OCI-LY3 (cell line): Measurements from ENCODE around the gene TMEM53.

ENCODE experiments used
- H2AFZ ChIP-seq: fragments of 200-600, 300-600 bp; shearing (Covaris generic); 2 replicates; pipeline ENCODE4 v1.6.0; 2014; ENCODE audit warnings: antibody characterized with exemption, low read depth, low read length
- H3K27ac ChIP-seq: fragments of 200-600, 300-600 bp; sonication (generic); 2 replicates; pipeline ENCODE4 v1.5.1; 2014; ENCODE audit warnings: mild to moderate bottlenecking, low read length, moderate library complexity, mixed read lengths
- H3K27me3 ChIP-seq: fragments of 200-600, 300-600 bp; sonication (generic); 2 replicates; pipeline ENCODE4 v1.6.1; 2014; ENCODE audit warnings: low read depth, low read length, mixed read lengths
- H3K36me3 ChIP-seq: fragments of 200-600, 300-600 bp; sonication (generic); replicated peaks from 2 replicates; pipeline ENCODE3; 2014; ENCODE audit warnings: low read depth, low read length, mixed read lengths
- H3K4me1 ChIP-seq: fragments of 300-600, 200-600 bp; sonication (generic); 2 replicates; pipeline ENCODE4 v1.6.1; 2014; ENCODE audit warnings: low read length, mixed read lengths
- H3K4me2 ChIP-seq: fragments of 200-600, 300-600 bp; sonication (generic); 2 replicates; pipeline ENCODE4 v1.6.1; 2014; ENCODE audit warnings: low read length, mixed read lengths
- H3K4me3 ChIP-seq: fragments of 300-600, 200-600 bp; sonication (generic); 2 replicates; pipeline ENCODE4 v1.5.1; 2014; ENCODE audit warnings: antibody characterized with exemption, mild to moderate bottlenecking, low read length, moderate library complexity
- H3K79me2 ChIP-seq: fragments of 300-600, 200-600 bp; shearing (Covaris generic); 2 replicates; pipeline ENCODE4 v1.6.1; 2014; ENCODE audit warnings: mild to moderate bottlenecking, low read length, mixed read lengths
- H3K9ac ChIP-seq: fragments of 300-600, 200-600 bp; shearing (Covaris generic); 2 replicates; pipeline ENCODE4 v1.6.0; 2014; ENCODE audit warnings: mild to moderate bottlenecking, low read length, moderate library complexity
- H3K9me3 ChIP-seq: fragments of 200-600, 300-600 bp; shearing (Covaris generic); 2 replicates; pipeline ENCODE4 v1.6.1; 2014; ENCODE audit warnings: low read length, mixed read lengths; ENCODE audit not compliant: insufficient read depth
- H4K20me1 ChIP-seq: fragments of 200-600, 300-600 bp; sonication (generic); 2 replicates; pipeline ENCODE4 v1.6.1; 2016; ENCODE audit warnings: low read length, mixed read lengths; ENCODE audit not compliant: insufficient read depth
- CTCF ChIP-seq: fragments of 200-600, 300-600 bp; sonication (generic); IDR thresholded peaks from 2 replicates; pipeline ENCODE4 v1.5.1; 2014; ENCODE audit warnings: antibody characterized with exemption, low read length, low read depth
- EZH2phosphoT487 ChIP-seq: fragments of 200-600 bp; shearing (Covaris generic); IDR thresholded peaks from 2 replicates; pipeline ENCODE4 v1.6.1; 2018; ENCODE audit warnings: antibody characterized with exemption, mixed run types, low read depth

TMEM53 gene

GRCh38 chr1:44649788-44650158, 24.5 kb downstream of the TMEM53 start:
- Histone ChIP-seq H3K79me2 (no peaks in the 10 kb centered on the region), H4K20me1 (no peaks in the 10 kb centered on the region), H3K27me3 (no peaks in the 10 kb centered on the region), H3K4me2 (no peak overlapping the region), H3K4me3 (no peak overlapping the region), H3K36me3 (no peaks in the 10 kb centered on the region), H3K9ac (no peak overlapping the region), H3K9me3 (no peaks in the 10 kb centered on the region), H3K4me1 (no peaks in the 10 kb centered on the region), H2AFZ (no peak overlapping the region), H3K27ac (no peak overlapping the region)
- TF ChIP-seq EZH2phosphoT487, result no peak

DNA sequence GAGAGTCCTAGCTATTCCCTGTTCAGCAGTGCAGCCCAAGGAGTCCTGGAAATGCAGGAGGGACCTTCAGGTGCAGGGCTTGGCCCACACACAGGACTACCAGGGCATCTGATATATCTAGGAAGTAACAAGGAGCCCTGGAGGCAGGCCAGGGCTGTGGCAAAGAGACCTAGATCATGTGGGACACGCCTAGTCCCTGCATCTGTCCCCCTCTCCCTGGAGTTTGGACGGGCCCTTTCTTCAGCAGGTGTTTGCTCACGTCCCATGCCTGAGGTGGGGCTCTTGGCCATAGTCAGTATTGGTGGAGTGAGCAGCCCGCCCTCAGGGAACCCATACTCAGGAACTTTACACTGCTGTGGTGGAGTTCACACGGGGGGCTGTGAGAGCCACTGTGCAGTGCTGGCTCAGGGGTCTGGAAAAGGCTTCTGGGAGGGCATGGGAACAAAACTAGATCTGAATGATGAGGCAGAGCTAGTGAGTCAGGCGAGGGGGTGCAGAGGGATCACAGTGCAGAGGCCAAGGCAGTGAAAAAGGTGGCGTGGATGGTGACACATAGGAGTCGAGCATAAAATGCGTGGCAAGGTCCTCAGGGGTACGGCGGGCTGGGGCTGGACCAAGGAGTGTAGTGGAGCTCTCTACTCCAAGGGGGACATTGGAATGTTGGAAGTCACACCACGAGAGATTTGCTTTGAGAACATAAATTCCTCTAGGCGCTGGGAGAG, 25.6 kb downstream of the TMEM53 start:
- TF ChIP-seq EZH2phosphoT487 (no peak), CTCF (no peak)
- no peaks in the 10 kb centered on the region for H3K4me1 ChIP-seq
- no peak overlapping the region for H3K4me3 ChIP-seq
- H4K20me1 ChIP-seq, result no peaks in the 10 kb centered on the region
- H3K36me3 ChIP-seq, result no peaks in the 10 kb centered on the region
- H3K9ac ChIP-seq, result no peak overlapping the region
- no peak overlapping the region for H3K4me2 ChIP-seq
- H3K9me3 ChIP-seq, result no peaks in the 10 kb centered on the region
- no peak overlapping the region for H2AFZ ChIP-seq
- no peaks in the 10 kb centered on the region for H3K27me3 ChIP-seq
- no peak overlapping the region for H3K27ac ChIP-seq
- no peaks in the 10 kb centered on the region for H3K79me2 ChIP-seq

GRCh38 chr1:44647896-44648295, 26.4 kb downstream of the TMEM53 start:
- H3K4me1 ChIP-seq, result no peaks in the 10 kb centered on the region
- no peaks in the 10 kb centered on the region for H3K9me3 ChIP-seq
- no peaks in the 10 kb centered on the region for H3K36me3 ChIP-seq
- no peaks in the 10 kb centered on the region for H4K20me1 ChIP-seq
- H3K9ac ChIP-seq, result no peak overlapping the region
- H3K27ac ChIP-seq, result no peak overlapping the region
- TF ChIP-seq EZH2phosphoT487 (no peak), CTCF (no peak)
- no peaks in the 10 kb centered on the region for H3K27me3 ChIP-seq
- no peak overlapping the region for H3K4me2 ChIP-seq
- H2AFZ ChIP-seq, result no peak overlapping the region
- H3K79me2 ChIP-seq, result no peaks in the 10 kb centered on the region
- H3K4me3 ChIP-seq, result no peak overlapping the region

DNA sequence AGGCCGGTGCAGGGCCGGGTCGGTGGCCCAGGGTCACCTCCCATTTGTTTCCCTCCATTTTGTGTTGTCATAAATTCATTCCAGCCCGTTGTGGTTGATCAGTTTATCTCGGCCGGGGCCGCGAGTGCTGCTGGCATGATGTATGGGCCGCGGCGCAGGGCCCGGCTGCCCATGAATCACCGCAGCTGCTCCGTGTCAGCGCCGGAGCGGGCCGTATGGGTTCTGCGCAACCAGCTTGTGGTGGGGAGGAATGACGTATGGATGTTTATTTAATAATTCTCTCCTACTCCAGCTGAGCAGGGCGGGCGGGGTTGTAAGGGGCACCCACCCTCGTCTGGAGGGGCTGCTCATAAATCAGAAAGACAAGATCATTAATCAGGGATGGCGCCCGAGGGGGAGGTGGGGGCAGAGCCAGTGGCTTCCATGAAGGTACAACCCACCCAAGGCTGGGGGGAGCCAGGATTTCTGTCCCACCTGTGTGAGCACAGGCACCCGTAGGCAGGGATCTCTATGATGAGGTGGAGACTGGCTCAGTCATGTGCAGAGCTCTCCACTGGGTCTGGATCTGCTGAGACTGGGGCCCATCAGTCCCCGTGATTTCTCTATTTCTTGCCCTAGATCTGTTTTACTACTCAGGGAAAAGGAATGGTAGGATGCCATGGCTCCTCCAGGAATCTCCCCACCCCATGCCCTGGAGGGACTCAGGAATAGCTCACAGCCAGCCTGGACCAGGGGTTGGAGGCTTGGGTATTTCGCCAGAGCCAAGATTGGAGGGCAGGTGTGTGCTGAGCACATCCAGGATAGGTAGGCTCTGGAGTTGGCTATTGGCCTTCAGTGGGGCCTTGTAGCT, 27.8 kb downstream of the TMEM53 start:
- Histone ChIP-seq H3K9me3 (no peaks in the 10 kb centered on the region), H3K27me3 (no peaks in the 10 kb centered on the region), H3K4me2 (no peak overlapping the region), H3K9ac (no peak overlapping the region), H3K27ac (no peak overlapping the region), H3K4me3 (no peak overlapping the region), H3K36me3 (no peaks in the 10 kb centered on the region), H3K79me2 (no peaks in the 10 kb centered on the region), H4K20me1 (no peaks in the 10 kb centered on the region), H2AFZ (no peak overlapping the region), H3K4me1 (no peaks in the 10 kb centered on the region)
- TF ChIP-seq EZH2phosphoT487, result no peak
- no peak for TF ChIP-seq CTCF
